HEK293 (cell line): ENCODE results near the gene FAM234A.

Experiments
- CTCF ChIA-PET: fragments of 350-600 bp; formaldehyde crosslinking; extraction: SDS; loops from one replicate; lab custom pipeline; 2021; ENCODE audit warnings: antibody characterized with exemption; lab: Yijun Ruan, JAX
- POLR2A ChIA-PET: fragments of 300-600 bp; formaldehyde crosslinking; extraction: SDS; loops from one replicate; lab custom pipeline; 2020; ENCODE audit warnings: antibody characterized with exemption, inconsistent platforms; lab: Yijun Ruan, JAX
- H3K27ac ChIP-seq: fragments of 200-500 bp; sonication (Bioruptor generic); 2 replicates; pipeline ENCODE4 v1.5.1; 2014; ENCODE audit warnings: low read depth, low read length, control low read depth, inconsistent platforms; ENCODE audit errors: extremely low read depth
- H3K36me3 ChIP-seq, 2 experiments: fragments of 200-500 bp in 1 of 2; sonication (Bioruptor generic) in 1 of 2; 1 replicate in 1 of 2; 2 replicates in 1 of 2; pipeline ENCODE4 v1.5.1; 2014 to 2017; ENCODE audit warnings: inconsistent platforms in 2 of 2, low read length in 2 of 2; ENCODE audit not compliant: control insufficient read depth in 2 of 2, insufficient read depth in 1 of 2
- H3K4me1 ChIP-seq: fragments of 200-500 bp; sonication (Bioruptor generic); 2 replicates; pipeline ENCODE4 v1.5.1; 2014; ENCODE audit warnings: mild to moderate bottlenecking, low read length, inconsistent platforms; ENCODE audit not compliant: control insufficient read depth, insufficient read depth
- H3K4me3 ChIP-seq: 2 replicates; pipeline ENCODE4 v1.5.1; 2011; ENCODE audit warnings: low read depth, mild to moderate bottlenecking, control low read depth, low read length, moderate library complexity
- H3K9me3 ChIP-seq: fragments of 200-500 bp; sonication (Bioruptor generic); 2 replicates; pipeline ENCODE4 v1.5.1; 2014; ENCODE audit warnings: low read depth, low read length, inconsistent platforms; ENCODE audit not compliant: control insufficient read depth, insufficient read depth
- HOXA7 ChIP-seq: sonication (generic); formaldehyde crosslinking; IDR thresholded peaks from 2 replicates; pipeline ENCODE4 v1.8.1; 2022; ENCODE audit warnings: missing genetic modification reagents, borderline replicate concordance
- KLF17 ChIP-seq: fragments of 450-650 bp; formaldehyde crosslinking; IDR thresholded peaks from 2 replicates; pipeline ENCODE4 v1.5.1; 2016; ENCODE audit warnings: missing biosample characterization, missing genetic modification characterization
- KLF7 ChIP-seq: fragments of 450-650 bp; formaldehyde crosslinking; IDR thresholded peaks from 2 replicates; pipeline ENCODE4 v1.5.1; 2016; ENCODE audit warnings: missing biosample characterization, missing genetic modification characterization, borderline replicate concordance
- KLF8 ChIP-seq: fragments of 450-650 bp; formaldehyde crosslinking; IDR thresholded peaks from 2 replicates; pipeline ENCODE4 v1.5.1; 2016; ENCODE audit warnings: missing biosample characterization, missing genetic modification characterization
- SP3 ChIP-seq: fragments of 450-650 bp; formaldehyde crosslinking; IDR thresholded peaks from 2 replicates; pipeline ENCODE4 v1.5.1; 2016; ENCODE audit warnings: missing biosample characterization, missing genetic modification characterization
- YY2 ChIP-seq: fragments of 450-650 bp; formaldehyde crosslinking; IDR thresholded peaks from 2 replicates; pipeline ENCODE4 v1.5.1; 2016; ENCODE audit warnings: missing biosample characterization, missing genetic modification characterization
- ZBTB20 ChIP-seq: fragments of 450-650 bp; formaldehyde crosslinking; IDR thresholded peaks from 2 replicates; pipeline ENCODE4 v1.5.1; 2016; ENCODE audit warnings: missing biosample characterization, missing genetic modification characterization
- ZEB2 ChIP-seq: fragments of 450-650 bp; formaldehyde crosslinking; IDR thresholded peaks from 2 replicates; pipeline ENCODE4 v1.5.1; 2016; ENCODE audit warnings: missing biosample characterization, missing genetic modification characterization
- ZFHX2 ChIP-seq: fragments of 450-650 bp; formaldehyde crosslinking; conservative IDR thresholded peaks from 2 replicates; pipeline ENCODE4 v1.5.1; 2016; ENCODE audit warnings: missing biosample characterization, missing genetic modification characterization
- ZNF112 ChIP-seq: fragments of 450-650 bp; formaldehyde crosslinking; IDR thresholded peaks from 2 replicates; pipeline ENCODE4 v1.5.0; 2017; ENCODE audit warnings: missing biosample characterization, missing genetic modification characterization
- ZNF114 ChIP-seq: fragments of 450-650 bp; formaldehyde crosslinking; IDR thresholded peaks from 2 replicates; pipeline ENCODE4 v1.5.0; 2017; ENCODE audit warnings: missing biosample characterization, missing genetic modification characterization
- ZNF133 ChIP-seq: fragments of 450-650 bp; formaldehyde crosslinking; IDR thresholded peaks from 2 replicates; pipeline ENCODE4 v1.5.1; 2016; ENCODE audit warnings: missing biosample characterization, missing genetic modification characterization
- ZNF223 ChIP-seq: fragments of 450-650 bp; formaldehyde crosslinking; IDR thresholded peaks from 2 replicates; pipeline ENCODE4 v1.5.1; 2016; ENCODE audit warnings: missing biosample characterization, missing genetic modification characterization
- ZNF239 ChIP-seq: fragments of 450-650 bp; formaldehyde crosslinking; IDR thresholded peaks from 2 replicates; pipeline ENCODE4 v1.5.1; 2016; ENCODE audit warnings: missing biosample characterization, missing genetic modification characterization
- ZNF248 ChIP-seq: fragments of 450-650 bp; formaldehyde crosslinking; IDR thresholded peaks from 2 replicates; pipeline ENCODE4 v1.5.1; 2017; ENCODE audit warnings: missing biosample characterization, missing genetic modification characterization
- ZNF266 ChIP-seq: fragments of 450-650 bp; formaldehyde crosslinking; IDR thresholded peaks from 2 replicates; pipeline ENCODE4 v1.5.1; 2016; ENCODE audit warnings: missing biosample characterization, missing genetic modification characterization, low read depth
- ZNF292 ChIP-seq: fragments of 450-650 bp; formaldehyde crosslinking; IDR thresholded peaks from 2 replicates; pipeline ENCODE4 v1.5.1; 2016; ENCODE audit warnings: low read depth, missing biosample characterization, missing genetic modification characterization, borderline replicate concordance
- ZNF350 ChIP-seq: fragments of 450-650 bp; formaldehyde crosslinking; IDR thresholded peaks from 2 replicates; pipeline ENCODE4 v1.5.0; 2017; ENCODE audit warnings: missing biosample characterization, mild to moderate bottlenecking, missing genetic modification characterization
- ZNF37A ChIP-seq: fragments of 450-650 bp; IDR thresholded peaks from 2 replicates; pipeline ENCODE4 v1.5.1; 2018; ENCODE audit warnings: missing biosample characterization, missing genetic modification characterization
- ZNF391 ChIP-seq: fragments of 450-650 bp; formaldehyde crosslinking; IDR thresholded peaks from 2 replicates; pipeline ENCODE4 v1.5.1; 2016; ENCODE audit warnings: low read depth, missing biosample characterization, missing genetic modification characterization, borderline replicate concordance
- ZNF585B ChIP-seq: fragments of 450-650 bp; formaldehyde crosslinking; IDR thresholded peaks from 2 replicates; pipeline ENCODE4 v1.5.1; 2016; ENCODE audit warnings: missing biosample characterization, missing genetic modification characterization
- ZNF621 ChIP-seq: fragments of 450-650 bp; formaldehyde crosslinking; IDR thresholded peaks from 2 replicates; pipeline ENCODE4 v1.5.1; 2017; ENCODE audit warnings: missing biosample characterization, missing genetic modification characterization
- ZNF707 ChIP-seq: fragments of 450-650 bp; formaldehyde crosslinking; IDR thresholded peaks from 2 replicates; pipeline ENCODE4 v1.5.1; 2016; ENCODE audit warnings: missing biosample characterization, missing genetic modification characterization
- ZNF776 ChIP-seq: fragments of 450-650 bp; formaldehyde crosslinking; IDR thresholded peaks from 2 replicates; pipeline ENCODE4 v1.5.0; 2017; ENCODE audit warnings: missing biosample characterization, missing genetic modification characterization, borderline replicate concordance
- ZNF792 ChIP-seq: fragments of 450-650 bp; formaldehyde crosslinking; IDR thresholded peaks from 2 replicates; pipeline ENCODE4 v1.5.1; 2016; ENCODE audit warnings: missing biosample characterization, missing genetic modification characterization
- ZNF830 ChIP-seq: fragments of 450-650 bp; IDR thresholded peaks from 2 replicates; pipeline ENCODE4 v1.5.0; 2018; ENCODE audit warnings: missing biosample characterization, missing genetic modification characterization, low read depth, mild to moderate bottlenecking, moderate library complexity
- ZSCAN16 ChIP-seq: fragments of 450-650 bp; formaldehyde crosslinking; IDR thresholded peaks from 2 replicates; pipeline ENCODE4 v1.5.1; 2016; ENCODE audit warnings: missing biosample characterization, missing genetic modification characterization
- ZSCAN23 ChIP-seq: fragments of 450-650 bp; formaldehyde crosslinking; IDR thresholded peaks from 2 replicates; pipeline ENCODE4 v1.5.1; 2016; ENCODE audit warnings: missing biosample characterization, missing genetic modification characterization
- TF ChIP-seq, protein P1 (sequence below): fragments of 450-650 bp; formaldehyde crosslinking; IDR thresholded peaks from 2 replicates; pipeline ENCODE4 v1.5.1; 2016; ENCODE audit warnings: missing biosample characterization, missing genetic modification characterization
- TF ChIP-seq, protein P2 (sequence below): fragments of 450-650 bp; formaldehyde crosslinking; IDR thresholded peaks from 2 replicates; pipeline ENCODE4 v1.5.1; 2017; ENCODE audit warnings: missing biosample characterization, mild to moderate bottlenecking, missing genetic modification characterization, moderate library complexity
- TF ChIP-seq, protein P3 (sequence below): IDR thresholded peaks from 2 replicates; pipeline ENCODE4 v1.6.1; 2011; ENCODE audit warnings: mild to moderate bottlenecking, low read depth, low read length, borderline replicate concordance

Gene FAM234A

GRCh38 chr16:290681-291405, 56.2 kb downstream of the FAM234A start:
- H3K4me1 ChIP-seq, result no peaks in the 10 kb centered on the region
- no peaks in the 10 kb centered on the region for H3K9me3 ChIP-seq
- no peak for TF ChIP-seq ZNF223
- TF ChIP-seq, protein P1, sequence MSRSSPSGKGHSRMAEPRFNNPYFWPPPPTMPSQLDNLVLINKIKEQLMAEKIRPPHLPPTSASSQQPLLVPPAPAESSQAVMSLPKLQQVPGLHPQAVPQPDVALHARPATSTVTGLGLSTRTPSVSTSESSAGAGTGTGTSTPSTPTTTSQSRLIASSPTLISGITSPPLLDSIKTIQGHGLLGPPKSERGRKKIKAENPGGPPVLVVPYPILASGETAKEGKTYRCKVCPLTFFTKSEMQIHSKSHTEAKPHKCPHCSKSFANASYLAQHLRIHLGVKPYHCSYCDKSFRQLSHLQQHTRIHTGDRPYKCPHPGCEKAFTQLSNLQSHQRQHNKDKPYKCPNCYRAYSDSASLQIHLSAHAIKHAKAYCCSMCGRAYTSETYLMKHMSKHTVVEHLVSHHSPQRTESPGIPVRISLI (tag by site-specific recombination), result no peak
- TF ChIP-seq ZNF776 (tag by site-specific recombination), result no peak
- TF ChIP-seq ZBTB20 (tag by site-specific recombination), result no peak
- TF ChIP-seq KLF17 (tag by site-specific recombination), result no peak
- TF ChIP-seq KLF8 (tag by site-specific recombination), result no peak
- TF ChIP-seq ZNF792, result no peak
- TF ChIP-seq ZSCAN23, result no peak
- TF ChIP-seq ZNF292 (tag by site-specific recombination), result no peak
- no peak for TF ChIP-seq ZNF391 (tag by site-specific recombination)
- no peak for TF ChIP-seq ZFHX2 (tag by site-specific recombination)
- TF ChIP-seq ZNF585B (tag by site-specific recombination), result no peak
- no peak for TF ChIP-seq KLF7 (tag by site-specific recombination)
- no peak for TF ChIP-seq ZNF133 (tag by site-specific recombination)
- TF ChIP-seq ZNF37A (tag by site-specific recombination), result no peak
- TF ChIP-seq ZNF621 (tag by site-specific recombination), result no peak
- TF ChIP-seq YY2 (tag by site-specific recombination), result no peak
- POLR2A ChIA-PET, result interaction anchor here (1.2 kb wide), 1 partner anchor 62 kb away, joined by 5 read pairs; the partner anchor contains the start of gene AXIN1
- no peak overlapping the region for H3K27ac ChIP-seq
- H3K36me3 ChIP-seq, result peaks cover 0 to 73% of the 10 kb centered on the region in 2 experiments; a peak in 2 of 3 replicates
- H3K4me3 ChIP-seq, result no peak overlapping the region
- CTCF ChIA-PET, result interaction anchor here (1.6 kb wide), 1 partner anchor 71 kb away, joined by 3 read pairs; no protein-coding TSS in a partner anchor

DNA sequence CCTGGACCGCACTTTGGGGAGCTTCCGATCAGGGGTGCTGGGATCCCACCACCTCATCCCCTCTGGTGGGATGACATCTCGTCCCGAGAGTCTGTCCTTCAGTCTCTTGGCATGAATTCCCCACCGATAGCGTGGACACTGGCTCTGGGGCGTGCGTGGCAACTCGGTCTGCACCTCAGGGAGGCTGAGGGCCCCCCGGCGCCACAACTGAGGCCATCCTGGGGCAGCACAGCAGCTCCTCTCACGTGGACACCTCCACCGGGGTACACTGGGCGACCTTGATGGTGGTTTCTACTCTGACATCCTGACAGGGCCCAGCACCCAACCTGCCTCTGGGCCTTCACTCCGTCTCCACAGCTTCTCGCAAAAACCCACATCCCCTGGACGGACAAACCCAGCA, 56.9 kb downstream of the FAM234A start:
- Histone ChIP-seq H3K4me3 (no peak overlapping the region), H3K27ac (no peak overlapping the region), H3K36me3 (peaks cover 0 to 72% of the 10 kb centered on the region in 2 experiments; a peak in 2 of 3 replicates), H3K9me3 (no peaks in the 10 kb centered on the region), H3K4me1 (no peaks in the 10 kb centered on the region)
- CTCF ChIA-PET, result interaction anchor here (1.6 kb wide), 1 partner anchor 71 kb away, joined by 3 read pairs; no protein-coding TSS in a partner anchor
- POLR2A ChIA-PET, result interaction anchor here (1.2 kb wide), 1 partner anchor 61 kb away, joined by 5 read pairs; the partner anchor contains the start of gene AXIN1
- TF ChIP-seq ZNF239 (tag by site-specific recombination), result no peak
- no peak for TF ChIP-seq ZNF707
- no peak for TF ChIP-seq HOXA7 (CRISPR knock-in tag)
- TF ChIP-seq ZNF112 (tag by site-specific recombination), result no peak
- TF ChIP-seq SP3 (tag by site-specific recombination), result no peak
- TF ChIP-seq ZNF776 (tag by site-specific recombination), result no peak
- no peak for TF ChIP-seq ZSCAN16 (tag by site-specific recombination)
- TF ChIP-seq, protein P1 (tag by site-specific recombination), result no peak
- TF ChIP-seq, protein P2, sequence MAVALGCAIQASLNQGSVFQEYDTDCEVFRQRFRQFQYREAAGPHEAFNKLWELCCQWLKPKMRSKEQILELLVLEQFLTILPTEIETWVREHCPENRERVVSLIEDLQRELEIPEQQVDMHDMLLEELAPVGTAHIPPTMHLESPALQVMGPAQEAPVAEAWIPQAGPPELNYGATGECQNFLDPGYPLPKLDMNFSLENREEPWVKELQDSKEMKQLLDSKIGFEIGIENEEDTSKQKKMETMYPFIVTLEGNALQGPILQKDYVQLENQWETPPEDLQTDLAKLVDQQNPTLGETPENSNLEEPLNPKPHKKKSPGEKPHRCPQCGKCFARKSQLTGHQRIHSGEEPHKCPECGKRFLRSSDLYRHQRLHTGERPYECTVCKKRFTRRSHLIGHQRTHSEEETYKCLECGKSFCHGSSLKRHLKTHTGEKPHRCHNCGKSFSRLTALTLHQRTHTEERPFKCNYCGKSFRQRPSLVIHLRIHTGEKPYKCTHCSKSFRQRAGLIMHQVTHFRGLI (tag by site-specific recombination), result no peak
- no peak for TF ChIP-seq ZNF350 (tag by site-specific recombination)
- TF ChIP-seq ZNF114 (tag by site-specific recombination), result no peak
- TF ChIP-seq ZNF248, result no peak
- no peak for TF ChIP-seq ZEB2 (tag by site-specific recombination)
- TF ChIP-seq ZNF266 (tag by site-specific recombination), result no peak
- TF ChIP-seq, protein P3, sequence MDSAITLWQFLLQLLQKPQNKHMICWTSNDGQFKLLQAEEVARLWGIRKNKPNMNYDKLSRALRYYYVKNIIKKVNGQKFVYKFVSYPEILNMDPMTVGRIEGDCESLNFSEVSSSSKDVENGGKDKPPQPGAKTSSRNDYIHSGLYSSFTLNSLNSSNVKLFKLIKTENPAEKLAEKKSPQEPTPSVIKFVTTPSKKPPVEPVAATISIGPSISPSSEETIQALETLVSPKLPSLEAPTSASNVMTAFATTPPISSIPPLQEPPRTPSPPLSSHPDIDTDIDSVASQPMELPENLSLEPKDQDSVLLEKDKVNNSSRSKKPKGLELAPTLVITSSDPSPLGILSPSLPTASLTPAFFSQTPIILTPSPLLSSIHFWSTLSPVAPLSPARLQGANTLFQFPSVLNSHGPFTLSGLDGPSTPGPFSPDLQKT, result no peak
- no peak for TF ChIP-seq ZNF830 (tag by site-specific recombination)
